NCI-H526 treated with DMSO at 0.1 percent for 48 hours (cell line): ENCODE data around the gene MAP4K2.
"Not testable (repeated sequence)": the region's sequence is repeated elsewhere in the genome, so short reads cannot be mapped to it uniquely, and the experiment has no call there.

Experiments used
- DNase-seq: peaks from one replicate; lab custom pipeline; 2025; lab: John Stamatoyannopoulos, UW

MAP4K2 gene

DNA sequence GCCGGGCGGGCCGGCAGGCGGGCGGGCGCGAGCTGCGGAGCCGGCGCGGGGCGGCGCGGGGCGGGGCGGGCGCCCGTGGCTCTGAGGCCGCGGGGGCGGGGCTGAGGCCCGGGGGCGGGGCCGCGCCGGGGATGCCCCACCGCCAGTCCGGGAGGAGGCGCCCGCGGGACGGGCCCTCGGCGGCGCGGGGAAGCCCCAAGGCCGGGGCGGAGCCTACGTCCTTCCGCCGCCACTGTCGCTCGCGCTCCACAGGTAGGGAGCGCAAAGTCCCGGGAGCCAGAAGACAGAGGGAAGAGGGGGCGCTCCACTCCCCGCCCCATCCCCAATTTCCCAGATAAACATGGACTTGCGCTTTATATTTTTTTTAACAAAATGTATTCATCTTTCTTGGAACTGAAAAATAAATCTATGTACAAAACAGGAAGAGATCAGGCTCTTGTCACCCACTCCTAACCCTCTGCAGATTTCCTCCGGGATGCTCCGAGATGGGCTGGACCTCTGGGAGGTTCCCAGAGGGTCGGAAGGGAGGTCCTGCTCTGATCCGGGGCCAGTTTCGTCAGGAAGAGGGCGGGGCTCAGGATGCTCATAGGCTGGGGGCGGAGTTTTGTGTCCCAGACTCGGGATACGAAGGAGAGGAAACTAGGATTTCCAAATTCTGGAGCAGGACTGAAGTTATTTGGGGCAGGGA, at the start of gene MAP4K2:
TSS of gene MAP4K2 (minus strand) at position 57 of the 688 bp plus-strand sequence. CDS start 65 bp downstream, outside the sequence.
- peak; percentile 75 for DNase-seq

DNA sequence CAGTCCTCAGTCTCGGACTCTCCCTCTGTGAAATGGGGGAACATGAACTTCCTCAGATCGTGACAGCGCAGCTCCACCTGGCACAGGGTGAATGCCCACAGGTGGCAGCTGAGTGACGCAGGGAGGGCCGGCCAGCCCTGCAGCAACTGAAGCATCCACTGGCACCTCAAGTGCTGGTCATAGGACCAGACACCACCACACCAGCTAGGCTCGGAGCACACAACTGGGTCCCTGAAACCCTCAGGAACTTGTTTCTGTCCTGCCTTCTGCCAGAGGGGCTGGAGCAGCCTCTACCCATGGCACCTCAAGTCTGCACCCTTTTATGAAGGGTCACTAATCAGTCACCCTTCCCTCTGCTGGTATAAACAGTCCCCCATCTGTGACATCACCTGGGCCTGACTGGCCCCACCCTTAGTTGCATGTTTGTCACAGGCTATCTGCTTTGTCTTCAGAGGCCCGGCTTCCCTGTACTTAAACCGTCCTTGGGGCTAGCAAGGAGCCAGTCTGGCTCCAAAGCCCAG, 48.9 kb upstream of the MAP4K2 start:
- no peak for DNase-seq

DNA sequence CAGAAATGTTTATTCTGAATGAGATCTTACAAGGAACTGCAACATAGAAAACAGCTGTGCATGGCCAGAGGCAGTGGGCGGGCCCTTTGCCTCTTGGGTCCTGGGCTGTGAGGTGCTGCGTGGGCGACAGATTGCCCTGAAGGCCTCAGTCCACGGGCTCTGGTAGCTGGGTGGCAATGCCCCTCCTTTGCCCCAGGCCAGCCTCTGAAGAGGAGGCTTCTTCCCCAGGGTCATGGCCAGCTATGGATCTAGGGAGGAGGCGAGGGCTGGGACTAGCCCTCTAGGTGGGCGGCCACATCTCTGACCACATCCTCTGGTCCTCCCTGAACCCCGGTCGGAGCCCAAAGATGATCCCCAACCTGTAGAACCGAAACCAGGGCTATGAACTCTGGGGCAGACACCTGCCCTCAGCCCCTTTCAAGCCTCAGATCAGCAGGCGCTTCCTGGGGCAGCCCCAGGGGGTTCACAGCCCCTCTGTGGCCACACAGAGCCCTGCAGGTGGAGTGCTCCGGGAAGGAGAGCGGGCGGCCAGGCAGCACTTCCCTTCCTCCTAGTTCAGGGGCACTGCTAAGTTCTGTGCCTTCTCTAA, 48.1 kb upstream of the MAP4K2 start:
- no peak for DNase-seq

DNA sequence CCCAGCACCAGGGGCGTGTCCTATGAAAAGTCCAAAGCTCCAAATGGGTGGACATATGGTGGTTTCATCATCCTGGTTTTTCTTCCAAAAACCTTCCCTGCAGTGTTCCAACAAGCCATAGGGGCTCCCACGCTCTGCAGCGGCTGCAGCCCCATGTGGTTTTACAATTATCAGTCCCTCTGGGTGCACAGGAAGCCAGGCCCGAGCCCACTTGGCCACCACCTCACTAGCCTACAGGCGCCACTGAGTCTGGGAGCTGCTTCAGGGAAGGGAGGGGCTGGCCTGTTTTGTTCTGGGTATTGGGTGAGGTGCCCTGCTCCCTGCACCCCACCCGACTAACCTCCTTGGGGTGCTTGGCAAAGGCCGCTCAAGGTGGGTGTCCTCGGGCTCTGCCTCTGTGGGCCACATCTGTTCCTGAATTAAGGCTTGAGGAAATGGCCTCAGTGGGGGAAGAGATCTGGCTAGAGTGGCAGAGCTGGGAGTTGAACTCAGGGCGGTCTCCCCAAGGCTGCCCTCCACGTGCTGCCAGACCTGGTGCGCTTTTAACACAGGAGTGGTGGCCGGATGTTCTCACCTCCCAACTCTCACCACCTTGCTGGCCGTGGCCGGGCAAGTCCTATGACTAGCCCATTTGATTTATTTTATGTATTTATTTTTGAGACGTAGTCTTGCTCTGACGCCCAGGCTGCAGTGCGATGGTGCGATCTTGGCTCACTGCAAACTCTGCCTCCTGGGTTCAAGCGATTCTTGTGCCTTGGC, 46.8 kb upstream of the MAP4K2 start:
- no peak for DNase-seq

DNA sequence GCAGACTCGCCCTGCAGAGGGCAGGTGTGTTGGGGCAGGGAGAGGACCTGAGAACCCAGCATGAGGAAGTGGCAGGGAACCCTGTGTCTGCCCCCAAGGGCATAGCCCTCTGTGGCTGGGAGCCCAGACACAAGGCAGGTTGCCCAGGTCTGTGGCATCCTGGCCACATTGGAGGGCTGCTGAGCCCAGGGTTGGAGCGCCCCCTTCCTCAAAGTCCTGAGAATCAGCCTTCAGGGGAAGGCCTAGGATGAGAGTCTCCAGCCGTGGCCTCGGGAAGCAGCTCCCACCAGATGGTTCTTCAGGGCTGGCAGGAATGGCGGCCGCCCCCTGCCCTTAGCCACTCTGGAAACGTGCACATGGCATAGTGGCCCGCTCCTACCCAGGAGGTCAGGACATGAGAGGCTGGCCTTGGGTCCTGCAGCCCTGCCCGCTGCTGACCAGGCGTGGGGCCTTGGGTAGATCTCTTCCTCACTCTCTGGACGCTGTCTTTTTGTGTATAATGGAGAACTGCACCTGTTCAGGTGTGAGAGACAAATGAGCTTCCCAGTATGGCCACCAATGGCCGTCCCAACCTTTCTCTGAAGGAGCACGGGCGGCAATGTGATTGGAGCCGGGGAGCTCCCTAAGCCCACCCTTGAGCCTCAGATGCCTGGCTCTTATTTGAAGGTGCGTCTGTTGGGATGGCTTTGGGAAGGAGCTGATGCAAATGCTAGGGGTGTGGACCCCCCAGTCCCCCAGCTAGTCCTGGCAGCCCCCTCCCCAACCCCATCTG, 46.0 kb upstream of the MAP4K2 start:
- no peak for DNase-seq

DNA sequence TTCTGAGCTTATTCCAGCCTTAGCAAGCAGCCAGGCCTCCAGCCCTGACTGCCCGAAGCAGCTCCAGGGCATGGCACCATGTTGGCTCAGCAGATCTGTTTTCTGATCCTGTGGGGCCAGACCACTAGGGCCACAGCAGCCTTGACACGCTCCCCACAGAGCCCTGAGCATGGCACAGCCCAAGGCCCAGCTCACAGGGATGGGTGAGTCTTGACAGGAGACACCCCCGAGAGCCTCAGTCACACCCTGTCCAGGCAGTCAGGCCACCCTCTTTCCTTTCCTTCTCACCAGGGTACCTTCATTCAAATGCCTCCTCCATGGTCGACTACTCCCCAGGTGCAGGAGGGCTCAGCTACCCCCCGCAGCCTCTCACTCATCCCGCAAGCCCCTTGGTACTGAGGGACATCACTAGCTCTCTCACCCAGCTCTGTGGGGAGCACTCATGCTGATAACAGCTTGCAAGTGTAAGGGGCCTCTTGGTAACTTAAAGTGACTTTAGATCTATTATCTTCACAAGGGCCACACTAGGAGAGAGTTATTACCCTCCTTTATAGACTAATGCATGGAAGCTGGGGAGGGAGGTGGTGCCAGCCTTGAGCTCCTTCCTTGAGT, 45.3 kb upstream of the MAP4K2 start:
- DNase-seq: no peak

DNA sequence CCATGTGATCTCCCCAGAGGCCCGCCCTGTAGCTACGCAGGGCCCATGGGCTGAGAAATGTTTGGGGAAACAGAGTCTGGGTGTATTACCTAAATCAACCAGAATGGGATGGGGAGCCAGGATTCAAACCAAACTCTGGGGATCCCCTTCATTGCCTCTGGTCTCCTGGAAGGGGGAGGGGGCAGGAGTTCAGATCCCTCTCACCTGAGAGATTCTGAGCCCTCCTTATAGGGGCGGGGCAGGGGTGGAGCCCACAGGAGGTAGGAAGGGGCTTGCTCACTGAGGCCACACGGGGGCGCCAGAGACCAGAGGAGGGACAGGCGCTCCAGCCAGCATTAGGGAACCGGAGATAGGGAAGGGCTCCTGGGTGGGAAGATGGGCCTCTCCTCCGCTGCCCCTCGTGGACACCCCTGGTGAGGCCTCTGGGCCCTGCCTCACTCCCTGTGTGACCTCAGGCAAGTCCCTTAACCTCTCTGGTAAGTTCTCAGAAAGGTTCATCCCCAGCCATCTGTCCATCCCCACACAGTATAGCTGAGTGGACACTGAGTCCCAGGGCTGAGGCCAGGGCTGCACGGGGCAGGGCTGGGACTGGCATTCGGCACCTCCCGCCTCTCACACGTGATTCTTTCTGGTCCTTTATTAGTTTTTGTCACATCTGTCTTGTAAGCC, 44.1 kb upstream of the MAP4K2 start:
- peak; percentile 84 for DNase-seq

DNA sequence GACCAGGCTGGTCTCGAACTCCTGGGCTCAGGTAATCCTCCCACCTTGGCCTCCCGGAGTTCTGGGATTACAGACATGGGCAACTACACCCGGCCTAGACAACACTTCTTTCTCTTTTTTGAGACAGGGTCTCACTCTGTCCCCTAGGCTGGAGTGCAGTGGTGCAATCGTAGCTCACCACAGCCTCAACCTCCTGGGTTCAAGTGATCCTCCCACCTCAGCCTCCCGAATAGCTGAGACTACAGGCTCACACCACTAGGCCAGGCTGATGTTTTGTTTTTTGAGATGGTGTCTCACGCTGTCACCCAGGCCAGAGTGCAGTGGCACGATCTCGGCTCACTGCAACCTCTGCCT, 42.7 kb upstream of the MAP4K2 start:
- DNase-seq: not testable (repeated sequence)

DNA sequence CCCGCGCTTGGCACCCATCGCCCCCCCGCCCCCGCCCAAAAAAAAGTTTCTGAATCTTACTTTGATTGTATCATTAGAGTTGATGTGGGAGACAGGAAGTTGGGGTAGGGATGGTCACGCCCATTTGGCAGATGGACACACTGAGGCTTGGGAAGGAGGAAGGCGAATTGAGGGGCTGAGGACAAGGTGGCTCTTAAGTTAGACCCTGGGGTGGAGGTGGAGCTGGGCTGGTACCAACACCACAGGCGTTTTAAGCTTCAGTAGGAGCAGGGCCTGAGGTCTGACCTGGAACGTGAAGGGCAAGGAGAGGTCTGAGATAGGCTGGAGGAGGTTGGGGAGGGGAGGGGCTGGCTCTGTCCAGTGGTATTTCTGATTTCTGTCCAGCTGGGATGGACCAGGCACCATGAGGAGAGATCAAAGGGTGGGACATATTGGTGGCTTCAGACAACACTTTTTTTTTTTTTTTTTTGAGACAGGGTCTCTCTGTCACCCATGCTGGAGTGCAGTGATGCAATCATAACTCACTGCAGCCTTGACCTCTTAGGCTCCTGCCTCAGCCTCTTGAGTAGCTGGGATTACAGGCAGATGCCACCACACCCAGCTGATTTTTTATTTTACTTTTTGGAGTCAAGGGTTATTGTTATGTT, 42.2 kb upstream of the MAP4K2 start:
- DNase-seq: no peak

DNA sequence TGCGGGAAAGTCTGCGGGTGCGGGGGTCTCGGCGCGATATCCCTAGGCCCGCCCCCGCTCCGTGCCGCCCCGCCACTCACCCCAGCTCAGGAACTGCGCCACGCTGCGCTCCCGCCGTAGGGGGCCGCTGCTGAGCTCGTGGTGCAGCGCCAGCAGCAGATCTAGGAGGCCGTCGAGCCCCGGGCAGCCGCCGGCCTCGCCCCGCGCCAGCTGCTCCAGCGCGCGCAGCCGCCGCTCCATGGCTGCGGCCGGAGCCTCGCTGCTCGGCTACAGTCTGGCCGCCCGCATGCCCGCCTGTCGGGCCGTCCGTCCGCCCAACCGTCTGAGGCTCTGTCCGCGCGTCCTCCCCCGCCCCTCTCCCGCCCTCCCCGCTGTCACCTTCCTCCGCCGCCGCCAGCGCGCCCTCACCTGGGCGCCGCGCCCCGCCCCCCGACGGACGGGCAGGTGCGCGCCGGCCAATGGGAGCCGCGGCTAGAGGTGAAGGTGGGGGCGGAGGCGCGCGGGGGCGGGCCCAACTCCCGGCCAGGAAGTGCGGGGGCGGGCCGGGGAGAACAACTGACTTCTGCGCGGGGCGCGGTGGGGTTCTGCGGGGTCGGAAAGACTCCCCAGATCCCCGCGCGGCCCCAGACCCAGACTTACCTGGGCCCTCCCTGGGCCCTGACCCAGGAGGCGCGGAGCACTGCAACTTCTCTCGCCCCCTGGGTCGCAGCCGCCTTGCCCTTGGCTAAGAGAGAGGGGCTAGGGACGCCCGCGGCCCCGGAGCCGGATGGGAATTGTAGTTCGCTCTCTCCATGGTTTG, 41.5 kb upstream of the MAP4K2 start, which contains the start of gene CDC42BPG:
TSS of gene CDC42BPG (minus strand) at position 324 of the 799 bp plus-strand sequence. CDS start at position 240, 84 bp downstream.
- peak; percentile 87 for DNase-seq

DNA sequence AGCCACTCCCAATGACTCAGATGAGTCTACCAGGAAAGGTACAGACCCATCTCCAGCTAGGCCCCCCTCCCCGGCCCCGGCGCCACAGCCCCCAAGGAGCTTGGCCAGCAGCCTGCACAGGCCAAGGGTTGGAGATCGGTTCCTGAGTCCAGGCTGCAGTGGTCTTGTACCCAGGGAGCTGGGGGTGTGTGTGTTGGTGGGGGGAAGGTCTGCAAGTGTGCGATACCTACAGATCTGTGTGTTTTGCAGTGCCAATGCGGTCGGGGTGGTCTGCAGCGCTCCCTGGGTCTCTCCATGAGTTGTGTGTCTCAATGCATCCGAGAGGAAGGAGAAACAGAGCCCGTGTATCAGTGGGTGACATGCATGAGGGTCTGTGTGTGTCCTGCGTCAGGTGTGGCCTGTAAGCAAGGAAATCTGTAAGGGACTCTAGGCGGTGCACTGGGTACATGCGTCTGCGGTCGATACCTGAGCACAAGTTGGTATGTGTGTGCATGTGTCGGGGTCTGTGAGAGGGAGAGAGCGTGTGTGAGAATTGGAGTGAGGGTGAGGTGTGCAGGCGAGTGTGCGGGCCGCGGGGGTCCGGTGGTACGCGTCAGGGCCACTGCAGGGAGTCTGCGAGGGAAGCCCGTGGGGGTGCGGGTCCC, 40.8 kb upstream of the MAP4K2 start:
- DNase-seq: peak; percentile 66

DNA sequence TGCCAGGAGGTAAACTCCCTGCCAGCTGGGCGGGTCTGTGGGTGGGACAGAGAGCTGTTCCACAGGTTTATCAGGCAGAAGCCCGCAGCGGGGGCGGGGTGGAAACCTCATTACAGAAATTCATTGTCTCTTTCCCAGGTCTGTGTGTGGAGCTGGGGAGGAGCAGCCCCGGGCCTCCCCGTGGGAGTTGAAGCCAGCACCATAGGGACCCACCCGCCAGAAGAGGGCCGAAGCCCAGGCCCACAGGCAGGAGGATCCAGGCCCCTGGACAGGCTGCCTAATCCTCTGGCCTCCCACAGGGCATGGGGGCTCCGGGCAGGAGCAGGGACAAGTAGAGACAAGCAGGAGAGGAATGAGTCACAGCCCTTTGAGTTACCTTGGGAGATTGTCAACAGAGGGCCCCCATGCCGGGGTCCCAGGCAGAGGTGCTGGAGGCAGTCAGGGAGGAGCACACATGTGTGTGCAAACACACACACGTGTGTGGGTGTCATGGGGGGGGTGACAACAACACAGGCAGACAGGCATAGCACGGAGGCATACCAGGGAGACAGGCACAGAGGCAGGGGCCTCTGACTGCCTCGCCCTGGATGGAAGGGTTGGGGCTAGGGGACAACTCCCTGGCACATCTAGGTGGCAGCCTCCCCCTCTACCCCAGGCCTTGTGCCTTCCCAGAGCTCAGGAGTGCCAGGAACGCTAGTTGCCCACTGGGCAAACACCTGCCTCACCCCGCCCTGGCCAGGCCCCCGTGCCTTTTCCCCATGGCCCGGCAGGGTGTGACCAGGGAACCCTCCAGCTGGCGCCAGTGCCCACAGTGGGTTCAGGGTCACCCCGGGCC, 40.1 kb upstream of the MAP4K2 start:
- no peak for DNase-seq

DNA sequence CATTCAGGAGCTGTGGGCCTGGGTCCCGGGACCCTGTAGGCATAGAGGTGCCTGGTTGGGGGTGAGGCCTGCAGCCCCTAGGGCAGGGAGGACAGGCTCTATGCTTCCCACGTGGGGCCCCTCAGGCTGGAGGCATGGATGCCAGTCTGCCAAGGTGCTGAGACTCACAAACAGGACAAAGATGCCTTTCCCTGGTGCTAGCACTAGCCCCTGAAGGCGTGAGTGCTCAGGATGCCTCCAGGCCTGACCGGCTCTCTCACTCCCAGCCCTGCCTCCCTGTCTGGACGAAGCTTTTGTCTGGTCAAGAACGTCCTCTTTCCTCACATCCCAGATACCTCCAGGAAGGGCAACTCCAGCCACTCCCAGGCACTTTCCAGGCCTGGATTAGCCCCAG, 39.3 kb upstream of the MAP4K2 start:
- no peak for DNase-seq

DNA sequence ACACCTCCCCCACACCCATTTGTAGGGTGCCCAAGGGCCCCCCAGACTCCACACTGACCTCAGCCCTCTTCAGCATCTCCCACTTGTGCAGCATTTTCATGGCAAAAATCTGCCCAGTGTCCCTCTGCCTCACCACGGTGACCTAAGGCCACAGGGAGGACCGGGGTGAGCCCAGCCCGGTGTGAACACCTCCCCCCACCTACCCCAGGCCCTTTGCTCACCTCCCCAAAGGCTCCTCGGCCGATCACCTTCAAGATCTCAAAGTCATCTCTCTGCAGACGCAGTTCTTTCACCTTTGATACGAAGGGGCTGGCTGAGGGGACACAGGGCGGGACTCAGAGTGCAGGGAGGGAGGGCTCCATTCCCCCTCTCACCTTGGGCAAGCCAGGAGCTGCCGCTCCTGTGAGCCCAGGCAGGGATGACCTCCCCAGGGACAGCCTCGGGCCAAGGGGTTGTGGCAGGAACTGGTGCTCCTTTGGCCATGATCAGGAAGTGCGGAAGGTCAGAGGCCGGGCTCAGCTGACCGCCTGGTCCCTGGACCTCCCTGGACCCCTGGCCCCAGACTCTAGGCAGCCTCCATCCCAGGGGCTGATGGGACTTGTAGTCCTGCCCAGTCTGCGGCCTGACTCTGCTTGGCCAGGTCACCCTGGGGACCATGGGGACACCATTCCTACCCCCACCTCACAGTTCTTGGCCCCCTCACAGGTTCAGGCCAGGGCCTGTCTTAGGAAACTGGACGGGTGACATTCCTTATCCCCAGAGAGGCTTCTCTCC, 38.8 kb upstream of the MAP4K2 start:
- DNase-seq: no peak

DNA sequence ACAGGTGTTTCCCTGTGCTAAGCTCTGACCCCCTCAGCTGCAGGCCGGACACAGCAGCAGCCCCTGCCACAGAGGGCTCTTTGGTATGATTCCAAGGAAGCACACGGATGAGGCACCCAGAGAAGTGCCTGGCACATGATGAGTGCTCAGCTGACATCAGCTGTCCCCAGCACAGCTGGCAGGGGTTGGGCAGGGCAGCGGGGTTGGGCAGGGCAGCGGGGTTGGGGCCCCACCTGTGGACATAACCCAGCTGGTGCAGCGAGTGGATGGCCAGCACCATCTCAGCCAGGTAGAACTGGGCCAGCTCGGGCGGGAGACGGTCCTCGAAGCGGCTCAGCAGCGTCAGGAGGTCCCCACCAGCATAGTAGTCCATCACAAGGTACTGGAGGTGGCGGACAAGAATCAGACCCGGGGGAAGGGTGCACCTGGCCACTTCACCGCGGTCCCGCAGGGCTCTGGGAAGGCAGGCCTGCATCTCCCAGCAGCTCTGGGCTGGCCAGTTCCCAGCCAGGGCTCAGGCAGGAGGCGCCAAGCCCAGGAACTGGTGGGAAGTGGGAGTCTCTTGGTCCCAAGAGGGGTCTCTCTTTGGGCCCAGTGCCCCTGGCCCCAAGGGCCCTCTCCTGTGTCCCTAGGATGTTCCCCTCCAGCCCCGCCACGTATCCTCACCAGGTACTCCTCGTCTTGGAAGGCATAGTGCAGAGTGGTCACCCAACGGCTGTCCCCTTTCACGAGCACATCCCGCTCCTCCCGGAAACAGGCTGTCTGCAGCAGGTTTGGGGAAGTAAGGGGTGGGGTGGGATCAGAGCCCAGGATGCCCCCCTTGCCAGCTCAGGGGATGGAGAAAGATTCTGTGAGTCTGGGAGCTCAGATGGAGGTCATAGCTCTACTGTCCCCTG, 37.1 kb upstream of the MAP4K2 start:
- no peak for DNase-seq

DNA sequence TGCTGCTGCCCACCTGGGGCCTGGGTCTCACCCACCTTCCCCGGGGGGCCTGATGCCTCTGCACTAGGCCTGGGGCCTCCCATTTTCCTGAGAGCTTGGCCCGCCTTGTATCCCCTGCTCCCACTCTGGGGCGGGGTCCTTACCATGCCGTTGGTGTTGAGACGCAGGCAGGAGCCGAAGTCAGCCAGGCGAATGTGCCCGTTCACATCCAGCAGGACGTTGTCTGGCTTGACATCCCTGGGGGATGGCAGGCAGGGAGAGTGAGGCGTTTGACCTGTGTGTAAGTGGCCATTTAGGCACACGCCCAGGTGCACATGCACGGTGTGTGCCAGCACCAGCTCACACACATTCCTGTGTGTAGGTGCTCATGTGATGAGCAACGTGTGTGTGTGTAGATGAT, 36.3 kb upstream of the MAP4K2 start:
- DNase-seq: no peak
